Loucy (cell line): Measurements from ENCODE around the gene SGMS2.

ENCODE experiments used
- H2AFZ ChIP-seq: fragments of 200-600 bp; sonication (generic); 2 replicates; pipeline ENCODE4 v1.6.0; 2016; ENCODE audit warnings: antibody characterized with exemption, mild to moderate bottlenecking, low read length, moderate library complexity
- H3F3A ChIP-seq: fragments of 200-600 bp; 2 replicates; pipeline ENCODE4 v1.6.0; 2016; ENCODE audit warnings: antibody characterized with exemption, low read depth, mild to moderate bottlenecking
- H3K27me3 ChIP-seq: fragments of 200-600 bp; sonication (generic); 2 replicates; pipeline ENCODE4 v1.6.1; 2014; ENCODE audit warnings: low read length, mild to moderate bottlenecking; ENCODE audit not compliant: insufficient read depth, poor library complexity, severe bottlenecking
- H3K36me3 ChIP-seq: fragments of 200-600 bp; sonication (generic); 2 replicates; pipeline ENCODE4 v1.6.1; 2016; ENCODE audit warnings: low read length; ENCODE audit not compliant: insufficient read depth
- H3K4me1 ChIP-seq: fragments of 200-600 bp; sonication (generic); 2 replicates; pipeline ENCODE4 v1.5.1; 2014; ENCODE audit warnings: low read length, mild to moderate bottlenecking; ENCODE audit not compliant: insufficient read depth, poor library complexity, severe bottlenecking
- H3K4me2 ChIP-seq: fragments of 200-600 bp; sonication (generic); 2 replicates; pipeline ENCODE4 v1.6.0; 2014; ENCODE audit warnings: antibody characterized with exemption, low read length, low read depth, mild to moderate bottlenecking; ENCODE audit not compliant: poor library complexity, severe bottlenecking
- H3K4me3 ChIP-seq: fragments of 200-600 bp; sonication (generic); 2 replicates; pipeline ENCODE4 v1.5.1; 2014; ENCODE audit warnings: low read length, mild to moderate bottlenecking, mixed read lengths; ENCODE audit not compliant: poor library complexity, severe bottlenecking
- H3K79me2 ChIP-seq: fragments of 200-600 bp; sonication (generic); 2 replicates; pipeline ENCODE4 v1.6.1; 2014; ENCODE audit warnings: low read length; ENCODE audit not compliant: insufficient read depth
- H3K9ac ChIP-seq: fragments of 200-600 bp; sonication (generic); 2 replicates; pipeline ENCODE4 v1.6.0; 2014; ENCODE audit warnings: mild to moderate bottlenecking, low read depth, low read length, moderate library complexity; ENCODE audit not compliant: poor library complexity, severe bottlenecking
- H3K9me2 ChIP-seq: fragments of 200-600 bp; sonication (generic); replicated peaks from 2 replicates; pipeline ENCODE4 v1.6.1; 2016; ENCODE audit warnings: low read depth, low read length, mixed read lengths
- H3K9me3 ChIP-seq: fragments of 200-600 bp; sonication (generic); 2 replicates; pipeline ENCODE4 v1.6.1; 2014; ENCODE audit warnings: mild to moderate bottlenecking, antibody characterized with exemption, low read length, low read depth; ENCODE audit not compliant: insufficient read depth
- H4K20me1 ChIP-seq: fragments of 200-600 bp; sonication (generic); 2 replicates; pipeline ENCODE4 v1.6.0; 2014; ENCODE audit warnings: antibody characterized with exemption, low read length, mild to moderate bottlenecking; ENCODE audit not compliant: insufficient read depth, poor library complexity, severe bottlenecking
- CTCF ChIP-seq: fragments of 200-600 bp; sonication (generic); conservative IDR thresholded peaks from 2 replicates; pipeline ENCODE4 v1.5.1; 2014; ENCODE audit warnings: mild to moderate bottlenecking, antibody characterized with exemption, low read length
- EZH2phosphoT487 ChIP-seq: fragments of 200-600 bp; IDR thresholded peaks from 2 replicates; pipeline ENCODE4 v1.6.1; 2018; ENCODE audit warnings: antibody characterized with exemption, mild to moderate bottlenecking, moderate library complexity, borderline replicate concordance

SGMS2 gene

GRCh38 chr4:107862658-107863057 lies 37.9 kb downstream of the SGMS2 start:
- no peak overlapping the region for H2AFZ ChIP-seq
- no peaks in the 10 kb centered on the region for H3K4me1 ChIP-seq
- no peak overlapping the region for H3K9ac ChIP-seq
- no peaks in the 10 kb centered on the region for H3K9me3 ChIP-seq
- H3K36me3 ChIP-seq = no peaks in the 10 kb centered on the region
- no peaks in the 10 kb centered on the region for H4K20me1 ChIP-seq
- H3K4me2 ChIP-seq = no peak overlapping the region
- no peak overlapping the region for H3K4me3 ChIP-seq
- no peaks in the 10 kb centered on the region for H3K9me2 ChIP-seq
- H3K27me3 ChIP-seq = no peaks in the 10 kb centered on the region
- no peaks in the 10 kb centered on the region for H3K79me2 ChIP-seq
- no peak for TF ChIP-seq CTCF
- TF ChIP-seq EZH2phosphoT487 = no peak
- no peaks in the 10 kb centered on the region for H3F3A ChIP-seq

- Histone ChIP-seq H2AFZ (no peak overlapping the region), H3K9me3 (no peaks in the 10 kb centered on the region), H3K27me3 (no peaks in the 10 kb centered on the region), H3K36me3 (no peaks in the 10 kb centered on the region), H4K20me1 (no peaks in the 10 kb centered on the region), H3K4me1 (no peaks in the 10 kb centered on the region), H3K4me3 (no peak overlapping the region), H3F3A (no peaks in the 10 kb centered on the region), H3K4me2 (no peak overlapping the region), H3K9me2 (no peaks in the 10 kb centered on the region), H3K9ac (no peak overlapping the region), H3K79me2 (no peaks in the 10 kb centered on the region)
- TF ChIP-seq CTCF = no peak
- TF ChIP-seq EZH2phosphoT487 = no peak
Measured at GRCh38 chr4:107863416-107863815, 38.7 kb downstream of the SGMS2 start.

GRCh38 chr4:107863850-107864371 lies 39.2 kb downstream of the SGMS2 start:
- no peak overlapping the region for H3K4me2 ChIP-seq
- no peak overlapping the region for H3K9ac ChIP-seq
- H2AFZ ChIP-seq = no peak overlapping the region
- H3K79me2 ChIP-seq = no peaks in the 10 kb centered on the region
- no peaks in the 10 kb centered on the region for H3K4me1 ChIP-seq
- no peak overlapping the region for H3K4me3 ChIP-seq
- H4K20me1 ChIP-seq = no peaks in the 10 kb centered on the region
- H3K9me3 ChIP-seq = no peaks in the 10 kb centered on the region
- no peaks in the 10 kb centered on the region for H3K9me2 ChIP-seq
- no peaks in the 10 kb centered on the region for H3K27me3 ChIP-seq
- no peak for TF ChIP-seq EZH2phosphoT487
- H3K36me3 ChIP-seq = no peaks in the 10 kb centered on the region
- H3F3A ChIP-seq = no peaks in the 10 kb centered on the region

GRCh38 chr4:107866726-107867125 lies 42.0 kb downstream of the SGMS2 start:
- Histone ChIP-seq H3K36me3 (no peaks in the 10 kb centered on the region), H3K9ac (no peak overlapping the region), H3K27me3 (no peaks in the 10 kb centered on the region), H3K9me2 (no peaks in the 10 kb centered on the region), H4K20me1 (no peaks in the 10 kb centered on the region), H3F3A (no peaks in the 10 kb centered on the region), H3K4me3 (no peak overlapping the region), H3K4me1 (no peaks in the 10 kb centered on the region), H3K79me2 (no peaks in the 10 kb centered on the region), H3K9me3 (no peaks in the 10 kb centered on the region), H3K4me2 (no peak overlapping the region), H2AFZ (no peak overlapping the region)
- TF ChIP-seq EZH2phosphoT487 (no peak), CTCF (no peak)
